GM21717 (cell line): ENCODE measurements around the gene KRTAP21-2.
"Not testable (repeated sequence)": the region's sequence is repeated elsewhere in the genome, so short reads cannot be mapped to it uniquely, and the experiment has no call there.

Experiments
- ATAC-seq: cut with Tn5 transposase; IDR thresholded peaks from one replicate; pipeline ENCODE4 v1.9.1; 2021; ENCODE audit warnings: mild to moderate bottlenecking, moderate library complexity; ENCODE audit not compliant: unreplicated experiment

The KRTAP21-2 gene

GRCh38 chr21:30747159-30747558, at the start of gene KRTAP21-2:
Gene KRTAP21-2 (minus strand): TSS chr21:30747259. CDS start chr21:30747202, 57 bp downstream.
- ATAC-seq = no peak

- no peak for ATAC-seq
Observed at GRCh38 chr21:30793581-30794314, 46.7 kb upstream of the KRTAP21-2 start.

GRCh38 chr21:30779249-30779648, 32.2 kb upstream of the KRTAP21-2 start:
- ATAC-seq = no peak

- no peak for ATAC-seq
Observed at GRCh38 chr21:30769724-30770431, 22.8 kb upstream of the KRTAP21-2 start.

- no peak for ATAC-seq
Observed at GRCh38 chr21:30760776-30761175, 13.7 kb upstream of the KRTAP21-2 start.

GRCh38 chr21:30758306-30758705, 11.2 kb upstream of the KRTAP21-2 start:
- ATAC-seq = no peak

GRCh38 chr21:30755328-30755727, 8.3 kb upstream of the KRTAP21-2 start, which contains the start of gene KRTAP21-1:
Gene KRTAP21-1 (minus strand): TSS chr21:30755428. CDS start chr21:30755378, 50 bp downstream.
- not testable (repeated sequence) for ATAC-seq

GRCh38 chr21:30740462-30740861, 6.6 kb downstream of the KRTAP21-2 start:
- no peak for ATAC-seq

GRCh38 chr21:30733026-30733425, 14.0 kb downstream of the KRTAP21-2 start:
- no peak for ATAC-seq

GRCh38 chr21:30726726-30727125, 20.3 kb downstream of the KRTAP21-2 start:
- ATAC-seq = no peak

- ATAC-seq = no peak
Observed at GRCh38 chr21:30719401-30719800, 27.7 kb downstream of the KRTAP21-2 start.

- ATAC-seq = no peak
Observed at GRCh38 chr21:30718239-30718909, 28.7 kb downstream of the KRTAP21-2 start, which contains the start of gene KRTAP21-3. Gene KRTAP21-3 (minus strand): TSS chr21:30718777. CDS start chr21:30718759, 18 bp downstream.

GRCh38 chr21:30717105-30717504, 30.0 kb downstream of the KRTAP21-2 start:
- ATAC-seq = no peak

GRCh38 chr21:30714946-30715345, 32.1 kb downstream of the KRTAP21-2 start:
- no peak for ATAC-seq

- ATAC-seq = no peak
Observed at GRCh38 chr21:30714456-30714855, 32.6 kb downstream of the KRTAP21-2 start.

GRCh38 chr21:30713766-30714165, 33.3 kb downstream of the KRTAP21-2 start:
- no peak for ATAC-seq

- ATAC-seq = no peak
Observed at GRCh38 chr21:30710499-30710898, 36.6 kb downstream of the KRTAP21-2 start.

GRCh38 chr21:30707409-30707808, 39.6 kb downstream of the KRTAP21-2 start:
- ATAC-seq = no peak
